HUES48 (cell line): ENCODE results near the gene NPEPL1.

ENCODE experiments used
- H3K27ac ChIP-seq: one replicate; pipeline ENCODE4 v1.7.0; 2013; ENCODE audit warnings: low read depth, low read length, inconsistent platforms
- H3K27me3 ChIP-seq: 2 replicates; pipeline ENCODE4 v1.6.1; 2013; ENCODE audit warnings: mild to moderate bottlenecking, low read length; ENCODE audit not compliant: control insufficient read depth, insufficient read depth
- H3K36me3 ChIP-seq: 2 replicates; pipeline ENCODE4 v1.6.1; 2013; ENCODE audit warnings: low read length; ENCODE audit not compliant: control insufficient read depth, insufficient read depth
- H3K4me1 ChIP-seq: 2 replicates; pipeline ENCODE4 v1.6.1; 2013; ENCODE audit warnings: mild to moderate bottlenecking, low read length; ENCODE audit not compliant: control insufficient read depth, insufficient read depth
- H3K4me3 ChIP-seq: 2 replicates; pipeline ENCODE4 v1.5.1; 2013; ENCODE audit warnings: mild to moderate bottlenecking, low read depth, low read length
- H3K9ac ChIP-seq: 2 replicates; pipeline ENCODE4 v1.6.1; 2013; ENCODE audit warnings: mild to moderate bottlenecking, low read depth, low read length, moderate library complexity
- H3K9me3 ChIP-seq: 2 replicates; pipeline ENCODE4 v1.6.1; 2013; ENCODE audit warnings: low read length; ENCODE audit not compliant: control insufficient read depth, insufficient read depth

NPEPL1 gene

DNA sequence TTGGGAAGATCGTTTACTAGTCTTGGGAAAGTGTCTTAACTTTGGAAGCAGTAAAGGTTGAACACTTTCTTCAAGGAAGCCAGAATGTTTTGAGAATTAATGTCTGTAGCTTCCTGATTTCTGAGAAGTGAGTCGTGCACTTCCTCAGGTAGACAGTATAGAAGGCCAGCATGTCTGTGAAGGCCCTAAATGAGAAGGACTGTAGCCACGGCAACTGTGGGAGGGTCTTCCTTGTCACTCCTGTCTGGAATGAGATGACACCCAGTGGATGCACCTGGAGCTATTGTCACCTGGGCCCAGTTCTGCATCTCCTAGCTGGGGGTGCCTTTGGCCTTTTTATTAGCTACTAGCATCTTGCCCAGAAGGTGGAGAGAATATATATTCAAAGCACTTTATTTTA is 32.8 kb upstream of the NPEPL1 start:
- H3K9ac ChIP-seq, result no peak overlapping the region
- H3K4me1 ChIP-seq, result peaks cover 66% of the 10 kb centered on the region
- H3K9me3 ChIP-seq, result no peaks in the 10 kb centered on the region
- peak overlapping the region; percentile 23 for H3K27ac ChIP-seq
- H3K4me3 ChIP-seq, result no peak overlapping the region
- no peaks in the 10 kb centered on the region for H3K27me3 ChIP-seq
- H3K36me3 ChIP-seq, result peaks cover 29% of the 10 kb centered on the region

DNA sequence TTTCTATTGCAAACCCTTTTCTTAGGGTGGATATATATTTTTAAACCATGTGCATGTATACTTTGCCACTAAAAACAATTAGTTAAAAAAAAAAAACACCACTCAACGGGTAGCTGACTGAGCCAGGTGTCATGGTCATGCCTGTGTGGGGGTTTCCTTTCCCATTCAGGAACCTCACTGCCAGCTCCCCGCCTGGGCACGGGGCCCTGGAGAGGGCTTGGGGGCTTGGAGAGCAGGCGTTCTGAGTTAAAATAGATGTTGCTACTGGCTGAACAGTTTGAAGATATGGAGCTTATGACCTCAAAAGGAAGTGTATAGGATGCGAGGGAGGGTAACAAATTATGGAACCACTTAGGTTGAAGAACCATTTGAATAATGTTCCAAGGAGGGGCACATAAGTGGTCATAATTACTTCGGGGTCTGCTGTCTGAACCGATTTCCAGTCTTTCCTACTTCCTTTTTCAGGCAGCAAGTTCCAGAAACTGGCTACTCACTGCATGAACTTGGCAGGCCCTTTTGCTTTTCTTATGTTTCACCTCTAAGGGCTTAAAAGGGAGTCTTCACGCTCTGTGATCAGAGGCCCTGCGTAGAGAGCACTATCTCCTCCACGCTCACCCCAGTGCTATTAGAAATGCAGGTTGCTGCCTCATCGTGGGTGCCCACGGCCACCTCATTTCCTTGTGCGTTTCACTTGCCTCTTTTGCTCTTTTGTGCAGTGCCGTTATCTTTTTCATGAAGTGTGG is 31.6 kb upstream of the NPEPL1 start:
- H3K27ac ChIP-seq, result no peak overlapping the region
- H3K27me3 ChIP-seq, result no peaks in the 10 kb centered on the region
- no peaks in the 10 kb centered on the region for H3K9me3 ChIP-seq
- H3K36me3 ChIP-seq, result peaks cover 29% of the 10 kb centered on the region
- H3K4me3 ChIP-seq, result no peak overlapping the region
- no peak overlapping the region for H3K9ac ChIP-seq
- H3K4me1 ChIP-seq, result peaks cover 61% of the 10 kb centered on the region

DNA sequence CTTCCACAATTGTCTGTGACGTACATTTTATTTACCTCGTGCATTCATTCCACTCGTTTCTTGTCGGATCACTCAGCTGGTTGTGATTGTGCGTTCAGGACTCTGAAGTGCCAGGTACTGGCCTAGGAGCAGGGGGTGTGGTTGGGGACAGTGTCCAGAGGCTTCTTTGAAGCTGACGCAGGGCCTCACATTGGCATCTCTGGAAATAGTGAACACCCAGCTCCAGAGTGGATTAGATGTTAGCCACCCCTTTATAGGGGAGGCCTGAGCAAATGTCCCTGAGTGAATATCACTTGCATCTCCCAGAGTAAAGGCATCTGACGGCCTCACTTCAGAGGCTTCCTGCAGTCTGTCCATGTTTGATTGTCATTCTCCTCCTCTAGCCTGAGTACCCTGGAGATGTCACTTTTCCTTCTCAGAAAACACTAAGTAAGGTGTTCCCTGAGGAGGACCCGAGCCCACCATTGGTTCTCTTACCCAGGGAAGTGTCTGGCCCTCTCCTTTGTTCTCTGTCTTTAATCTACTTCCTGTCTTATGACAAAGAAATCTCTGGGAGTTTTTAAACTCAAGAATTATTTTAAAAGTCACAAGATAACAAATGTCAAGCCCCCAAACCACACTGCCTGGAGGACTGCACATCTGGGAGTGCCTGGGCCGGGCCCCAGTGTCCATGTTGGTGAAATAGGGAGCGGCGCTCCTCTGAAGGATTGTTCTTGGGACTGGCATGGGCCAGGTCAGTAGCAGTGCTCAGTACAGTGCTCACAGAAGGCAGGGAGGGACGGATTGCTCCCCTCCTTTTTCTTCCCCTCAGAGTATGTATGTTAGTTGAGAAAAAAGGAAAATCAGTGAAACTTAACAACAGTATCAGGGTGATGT is 30.8 kb upstream of the NPEPL1 start:
- Histone ChIP-seq H3K36me3 (peaks cover 29% of the 10 kb centered on the region), H3K4me1 (peaks cover 55% of the 10 kb centered on the region), H3K4me3 (no peak overlapping the region), H3K27ac (no peak overlapping the region), H3K9me3 (no peaks in the 10 kb centered on the region), H3K9ac (no peak overlapping the region), H3K27me3 (no peaks in the 10 kb centered on the region)

DNA sequence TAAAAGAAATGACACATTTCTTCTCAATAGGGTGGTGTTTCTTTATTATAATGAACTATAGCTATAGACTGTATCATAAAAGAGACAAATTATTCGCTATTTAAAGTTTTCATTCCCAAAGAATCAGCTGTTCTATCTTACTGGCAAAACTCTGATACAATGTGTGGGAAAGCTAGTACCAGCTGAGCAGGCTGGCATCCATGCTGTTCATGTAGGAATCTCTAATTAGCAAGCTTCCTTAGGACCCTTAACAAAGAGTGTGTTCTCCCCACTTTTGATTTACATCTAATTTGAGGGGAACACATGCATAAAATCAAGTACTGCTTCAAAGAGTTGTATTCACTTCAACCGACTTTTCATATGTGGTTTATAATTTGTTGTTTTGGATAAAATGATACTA is 28.3 kb upstream of the NPEPL1 start:
- H3K27me3 ChIP-seq, result no peaks in the 10 kb centered on the region
- no peak overlapping the region for H3K4me3 ChIP-seq
- H3K36me3 ChIP-seq, result peaks cover 37% of the 10 kb centered on the region
- no peak overlapping the region for H3K27ac ChIP-seq
- H3K9me3 ChIP-seq, result no peaks in the 10 kb centered on the region
- H3K9ac ChIP-seq, result no peak overlapping the region
- H3K4me1 ChIP-seq, result peaks cover 51% of the 10 kb centered on the region

DNA sequence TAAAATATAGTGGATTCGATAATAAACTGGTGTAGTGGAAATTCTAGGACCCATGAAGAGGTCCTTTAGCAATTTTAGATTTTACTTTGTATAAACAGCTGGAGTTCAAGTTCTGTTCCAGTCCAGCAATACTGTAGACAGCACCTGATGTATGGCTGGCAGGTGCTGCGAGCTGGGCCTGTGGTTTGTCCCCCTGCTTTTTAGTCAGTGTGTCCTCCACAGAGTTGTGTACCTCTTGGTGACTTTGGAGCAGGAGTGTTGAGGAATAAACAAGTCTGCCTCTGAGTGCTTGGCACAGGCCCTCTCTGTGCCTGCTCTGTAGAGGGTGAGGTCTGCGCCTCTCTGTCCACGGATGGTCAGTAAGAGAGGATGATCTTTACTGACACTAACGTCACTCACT is 27.7 kb upstream of the NPEPL1 start:
- H3K27me3 ChIP-seq, result no peaks in the 10 kb centered on the region
- H3K9ac ChIP-seq, result no peak overlapping the region
- peaks cover 37% of the 10 kb centered on the region for H3K36me3 ChIP-seq
- H3K9me3 ChIP-seq, result no peaks in the 10 kb centered on the region
- no peak overlapping the region for H3K27ac ChIP-seq
- peaks cover 49% of the 10 kb centered on the region for H3K4me1 ChIP-seq
- no peak overlapping the region for H3K4me3 ChIP-seq

DNA sequence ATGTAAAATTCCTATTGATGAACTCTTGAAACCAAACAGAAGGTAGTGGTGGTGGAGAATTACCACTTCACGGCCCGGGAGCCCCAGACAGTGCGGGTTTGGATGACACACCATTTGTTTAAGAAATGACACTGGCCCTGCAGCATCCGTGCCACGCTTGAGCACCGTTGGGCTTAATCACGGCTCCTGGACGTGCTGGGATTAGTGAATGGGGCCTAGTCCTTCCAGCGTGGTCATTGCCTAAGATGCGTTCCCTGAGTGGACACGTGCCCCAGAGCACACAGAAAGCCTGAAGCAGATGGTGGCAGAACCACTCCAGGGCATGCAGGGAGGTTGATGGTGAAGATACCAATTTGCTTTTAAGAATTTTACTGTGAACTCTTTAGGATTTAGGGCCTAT is 27.0 kb upstream of the NPEPL1 start:
- H3K36me3 ChIP-seq, result peaks cover 33% of the 10 kb centered on the region
- H3K27ac ChIP-seq, result no peak overlapping the region
- peaks cover 49% of the 10 kb centered on the region for H3K4me1 ChIP-seq
- no peak overlapping the region for H3K4me3 ChIP-seq
- H3K9ac ChIP-seq, result no peak overlapping the region
- H3K9me3 ChIP-seq, result no peaks in the 10 kb centered on the region
- no peaks in the 10 kb centered on the region for H3K27me3 ChIP-seq

DNA sequence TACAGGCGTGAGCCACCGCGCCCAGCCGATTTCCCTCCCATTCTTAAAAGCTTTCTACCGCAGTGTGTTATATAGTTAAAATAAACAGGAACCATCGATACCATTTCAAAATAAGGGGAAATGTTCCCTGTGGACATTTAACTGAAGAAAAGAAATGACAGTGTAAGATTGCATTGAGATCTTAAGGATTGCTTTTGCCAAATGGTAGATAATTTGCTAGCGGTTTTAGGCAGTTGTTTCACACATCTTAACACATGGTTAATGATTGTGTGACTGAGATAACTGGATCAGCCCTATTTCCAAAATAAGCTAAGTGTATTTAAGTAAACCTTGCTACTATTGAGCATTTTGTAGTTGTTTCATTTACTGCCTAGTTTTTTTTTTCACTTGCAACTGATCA is 25.9 kb upstream of the NPEPL1 start:
- no peak overlapping the region for H3K27ac ChIP-seq
- no peak overlapping the region for H3K9ac ChIP-seq
- H3K9me3 ChIP-seq, result no peaks in the 10 kb centered on the region
- peaks cover 48% of the 10 kb centered on the region for H3K4me1 ChIP-seq
- H3K36me3 ChIP-seq, result peaks cover 29% of the 10 kb centered on the region
- H3K4me3 ChIP-seq, result no peak overlapping the region
- no peaks in the 10 kb centered on the region for H3K27me3 ChIP-seq

DNA sequence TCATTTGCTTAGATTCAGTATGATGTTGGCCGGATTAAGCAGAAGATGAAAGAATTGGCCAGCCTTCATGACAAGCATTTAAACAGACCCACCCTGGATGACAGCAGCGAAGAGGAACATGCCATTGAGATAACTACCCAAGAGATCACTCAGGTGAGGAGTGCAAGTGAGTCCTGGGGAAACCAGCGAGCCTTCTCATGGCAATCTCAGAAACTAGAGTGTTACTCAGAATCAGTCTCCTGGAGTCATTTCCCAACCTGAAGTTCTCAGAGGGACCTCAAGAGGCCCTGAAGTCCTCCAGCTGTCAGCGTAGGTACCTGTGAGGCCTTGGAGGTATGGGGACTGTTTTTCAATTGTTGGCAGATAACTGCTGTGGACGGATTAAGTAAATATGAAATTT is 24.6 kb upstream of the NPEPL1 start:
- no peaks in the 10 kb centered on the region for H3K27me3 ChIP-seq
- H3K36me3 ChIP-seq, result peaks cover 35% of the 10 kb centered on the region
- H3K9ac ChIP-seq, result no peak overlapping the region
- H3K4me1 ChIP-seq, result peaks cover 48% of the 10 kb centered on the region
- H3K27ac ChIP-seq, result peak overlapping the region; percentile 74
- H3K9me3 ChIP-seq, result no peaks in the 10 kb centered on the region
- no peak overlapping the region for H3K4me3 ChIP-seq

DNA sequence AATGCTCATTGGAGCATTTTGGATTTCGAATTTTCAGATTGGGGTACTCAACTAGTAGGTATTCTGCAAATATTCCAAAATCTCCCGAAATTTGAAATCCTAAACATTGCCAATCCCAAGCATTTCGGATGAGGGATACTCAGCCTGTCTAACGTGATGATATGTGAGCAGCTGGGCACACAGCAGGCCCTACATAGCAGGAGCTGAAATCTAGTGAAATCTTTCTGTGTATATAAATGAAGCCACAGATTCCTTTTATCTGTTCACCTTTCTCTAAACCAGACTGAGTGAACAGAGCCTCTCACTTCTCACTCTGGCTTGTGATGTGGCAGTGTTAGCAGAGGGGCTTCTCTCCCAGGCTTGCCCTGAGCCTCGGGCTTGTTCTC is 23.7 kb upstream of the NPEPL1 start:
- Histone ChIP-seq H3K36me3 (peaks cover 40% of the 10 kb centered on the region), H3K9ac (peak overlapping the region; percentile 74), H3K27me3 (no peaks in the 10 kb centered on the region), H3K9me3 (no peaks in the 10 kb centered on the region), H3K4me3 (0 out of 2 replicates have a peak overlapping the region, but pooled peaks have one; percentile 1), H3K4me1 (peaks cover 48% of the 10 kb centered on the region), H3K27ac (peak overlapping the region; percentile 100)

DNA sequence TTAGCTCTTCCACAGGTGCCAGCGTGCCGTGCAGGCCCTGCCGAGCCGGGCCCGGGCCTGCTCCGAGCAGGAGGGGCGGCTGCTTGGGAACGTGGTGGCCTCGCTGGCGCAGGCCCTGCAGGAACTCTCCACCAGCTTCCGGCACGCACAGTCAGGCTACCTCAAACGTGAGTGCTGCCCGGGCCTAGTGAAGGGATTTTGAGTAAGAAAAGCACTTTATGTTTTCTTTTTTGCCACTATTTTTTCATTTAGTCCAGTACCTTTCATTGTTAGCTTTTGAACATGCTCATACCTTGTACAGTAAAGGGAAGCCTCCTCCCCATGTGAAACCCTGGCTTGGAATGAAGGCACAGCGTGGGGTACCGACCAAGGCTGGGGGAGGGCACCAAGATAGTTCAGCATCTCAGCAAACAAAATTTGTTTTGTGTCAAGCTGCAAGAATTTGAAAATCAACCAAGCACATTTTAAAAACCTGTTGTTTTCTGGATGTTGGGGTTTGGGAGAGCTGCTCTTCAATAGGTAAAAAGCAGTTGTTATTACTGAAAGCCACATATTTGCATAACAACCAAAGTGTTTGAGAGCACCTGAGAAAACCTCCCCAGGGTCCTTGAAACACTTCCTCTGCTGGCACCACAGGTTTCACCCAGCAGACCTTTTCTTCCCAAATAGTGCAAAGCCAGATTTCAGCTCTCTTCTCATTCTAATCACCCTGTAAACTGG is 23.2 kb upstream of the NPEPL1 start:
- no peaks in the 10 kb centered on the region for H3K27me3 ChIP-seq
- peak overlapping the region; percentile 74 for H3K9ac ChIP-seq
- H3K4me3 ChIP-seq, result peak overlapping the region; percentile 20
- peak overlapping the region; percentile 100 for H3K27ac ChIP-seq
- H3K9me3 ChIP-seq, result no peaks in the 10 kb centered on the region
- peaks cover 48% of the 10 kb centered on the region for H3K4me1 ChIP-seq
- peaks cover 40% of the 10 kb centered on the region for H3K36me3 ChIP-seq
